ENCODE results near the gene SBNO2.

SBNO2 gene

GRCh38 chr19:1104311-1105007 lies 69.6 kb downstream of the SBNO2 start:
- no peak for DNase-seq

- peak; percentile 82 for DNase-seq
These were observed 70.3 kb downstream of the SBNO2 start, which contains the start of gene GPX4 for GRCh38 chr19:1103708-1104310. GPX4 (plus strand) TSS chr19:1103994; CDS start chr19:1104044, 50 bp downstream.

GRCh38 chr19:1103132-1103707 lies 70.8 kb downstream of the SBNO2 start:
- no peak for DNase-seq

GRCh38 chr19:1102407-1103131 lies 71.5 kb downstream of the SBNO2 start:
- DNase-seq = no peak

- no peak for DNase-seq
These were observed 72.8 kb downstream of the SBNO2 start for GRCh38 chr19:1101337-1101698.

- DNase-seq = no peak
These were observed 75.7 kb downstream of the SBNO2 start for GRCh38 chr19:1098177-1099051.

- DNase-seq = no peak
These were observed 76.3 kb downstream of the SBNO2 start for GRCh38 chr19:1097810-1098176.

GRCh38 chr19:1094978-1095701 lies 78.9 kb downstream of the SBNO2 start, which contains the start of gene POLR2E:
POLR2E (minus strand) TSS chr19:1095375; CDS start chr19:1095315, 60 bp downstream.
- peak; percentile 85 for DNase-seq

GRCh38 chr19:1094655-1094977 lies 79.5 kb downstream of the SBNO2 start:
- no peak for DNase-seq

GRCh38 chr19:1093811-1094553 lies 80.1 kb downstream of the SBNO2 start:
- no peak for DNase-seq

- DNase-seq = no peak
These were observed 80.7 kb downstream of the SBNO2 start for GRCh38 chr19:1093330-1093729.

- DNase-seq = no peak
These were observed 82.4 kb downstream of the SBNO2 start for GRCh38 chr19:1091544-1092175.

GRCh38 chr19:1090731-1091543 lies 83.1 kb downstream of the SBNO2 start:
- DNase-seq = no peak

- DNase-seq = no peak
These were observed 84.2 kb downstream of the SBNO2 start for GRCh38 chr19:1089891-1090290.

GRCh38 chr19:1089126-1089771 lies 84.8 kb downstream of the SBNO2 start:
- no peak for DNase-seq

GRCh38 chr19:1088416-1089010 lies 85.6 kb downstream of the SBNO2 start:
- DNase-seq = no peak

GRCh38 chr19:1087813-1088415 lies 86.2 kb downstream of the SBNO2 start:
- DNase-seq = no peak

- DNase-seq = no peak
These were observed 87.5 kb downstream of the SBNO2 start for GRCh38 chr19:1086613-1087012.
